HG02763 (cell line): ENCODE measurements around the gene PPP2R2D.

ENCODE experiments used
- ATAC-seq: cut with Tn5 transposase; IDR thresholded peaks from one replicate; pipeline ENCODE4 v1.9.1; 2021; ENCODE audit warnings: mild to moderate bottlenecking, moderate library complexity; ENCODE audit not compliant: unreplicated experiment

The PPP2R2D gene

GRCh38 chr10:131991726-131992125, 90.9 kb downstream of the PPP2R2D start:
- ATAC-seq = no peak

- no peak for ATAC-seq
Observed at GRCh38 chr10:131993275-131993674, 92.5 kb downstream of the PPP2R2D start.

- ATAC-seq = no peak
Observed at GRCh38 chr10:131994435-131994834, 93.6 kb downstream of the PPP2R2D start.

GRCh38 chr10:131996466-131997365, 95.9 kb downstream of the PPP2R2D start:
- no peak for ATAC-seq

GRCh38 chr10:131997366-131998049, 96.7 kb downstream of the PPP2R2D start:
- ATAC-seq = no peak

GRCh38 chr10:131998050-131998844, 97.4 kb downstream of the PPP2R2D start:
- no peak for ATAC-seq

- no peak for ATAC-seq
Observed at GRCh38 chr10:131998845-131999681, 98.3 kb downstream of the PPP2R2D start.

GRCh38 chr10:132001238-132001972, 100.6 kb downstream of the PPP2R2D start:
- ATAC-seq = no peak

- ATAC-seq = no peak
Observed at GRCh38 chr10:132002004-132002403, 101.2 kb downstream of the PPP2R2D start.

- ATAC-seq = no peak
Observed at GRCh38 chr10:132003282-132003924, 102.6 kb downstream of the PPP2R2D start.

- no peak for ATAC-seq
Observed at GRCh38 chr10:132004052-132004451, 103.2 kb downstream of the PPP2R2D start.

- no peak for ATAC-seq
Observed at GRCh38 chr10:132005147-132005546, 104.3 kb downstream of the PPP2R2D start.

- ATAC-seq = no peak
Observed at GRCh38 chr10:132006966-132007365, 106.2 kb downstream of the PPP2R2D start.

GRCh38 chr10:132007681-132008080, 106.9 kb downstream of the PPP2R2D start:
- ATAC-seq = no peak
